Uterus (tissue), 2 donors: ENCODE data around the gene SRSF10.

Source experiments
- CTCF ChIP-seq, 4 experiments: fragments of 200-600 bp in 2 of 4; fragments of 450-650 bp in 2 of 4; sonication (generic) in 2 of 4; IDR thresholded peaks; one replicate each; pipeline ENCODE4 v1.5.1; 2016 to 2019; ENCODE audit warnings: antibody characterized with exemption in 4 of 4, mild to moderate bottlenecking in 2 of 4, moderate library complexity in 1 of 4
- POLR2A ChIP-seq, 2 donors: fragments of 450-650 bp; IDR thresholded peaks; one replicate each; pipeline ENCODE4 v1.6.1; 2016; ENCODE audit warnings: antibody characterized with exemption in 2 of 2, mild to moderate bottlenecking in 1 of 2, moderate library complexity in 1 of 2

GRCh38 chr1:23967871-23968270 is 12.3 kb downstream of the SRSF10 start:
- no peak for TF ChIP-seq CTCF (IDR thresholded peaks at IDR 0.05)
- no peak for TF ChIP-seq POLR2A (IDR thresholded peaks at IDR 0.05)
